Measurements from ENCODE around the gene AKIRIN1. TPM values are rescaled to one million over a fixed set of nuclear protein-coding genes. Genes with fewer than 3 reads are reported as not detected.
"Not testable (repeated sequence)": the region's sequence is repeated elsewhere in the genome, so short reads cannot be mapped to it uniquely, and the experiment has no call there.

AKIRIN1 gene
- total RNA-seq, 1 donor from 2014 or later = 26.1 TPM

- not testable (repeated sequence) for H3K9ac ChIP-seq (ENCODE audit: low read depth in 1 of 3, low read length in 3 of 3); H3K4me3 ChIP-seq (ENCODE audit: low read length in 3 of 3); H3K9me3 ChIP-seq (ENCODE audit: control insufficient read depth in 3 of 3, low read length in 3 of 3); H3K27ac ChIP-seq (ENCODE audit: low read depth, low read length); H3K36me3 ChIP-seq (ENCODE audit: control insufficient read depth in 3 of 3, insufficient read depth in 3 of 3, low read length in 3 of 3); H3K4me1 ChIP-seq (ENCODE audit: control insufficient read depth in 3 of 3, insufficient read depth in 3 of 3, low read length in 3 of 3); H3K27me3 ChIP-seq (ENCODE audit: control insufficient read depth in 3 of 3, insufficient read depth in 3 of 3, low read length in 3 of 3)
Measured at GRCh38 chr1:39014956-39015355, 23.9 kb downstream of the AKIRIN1 start.

DNA sequence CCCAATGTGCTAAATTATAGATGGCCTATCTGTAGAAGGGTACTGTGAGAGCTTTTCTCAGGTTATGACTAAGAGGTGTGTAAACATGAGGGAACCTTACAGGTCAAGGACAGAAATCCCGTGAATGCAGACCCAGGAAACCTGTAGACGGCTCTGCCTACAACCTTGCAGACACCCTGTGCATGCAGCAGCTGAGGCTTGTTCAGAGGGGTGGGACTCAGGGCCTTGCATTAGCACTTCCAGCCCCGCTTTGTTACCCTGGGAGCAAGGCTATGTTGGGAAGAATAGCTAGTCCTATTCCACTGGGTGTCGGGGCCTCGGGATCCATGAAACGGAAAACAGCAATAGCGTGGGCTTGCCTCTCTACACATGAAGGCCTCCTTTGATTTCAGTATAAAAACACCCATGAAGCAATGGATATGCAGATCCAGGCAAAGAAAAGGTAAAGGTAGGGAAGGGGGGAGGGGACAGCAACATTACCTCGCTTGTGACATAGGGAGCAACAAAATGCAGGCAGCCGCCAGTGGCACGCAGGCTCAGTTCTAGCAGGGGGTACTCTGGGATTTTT lies 25.6 kb downstream of the AKIRIN1 start:
- no peaks in the 10 kb centered on the region for H3K27me3 ChIP-seq (ENCODE audit: control insufficient read depth in 3 of 3, insufficient read depth in 3 of 3, low read length in 3 of 3)
- H3K9ac ChIP-seq (ENCODE audit: low read depth in 1 of 3, low read length in 3 of 3) = no peak overlapping the region
- no peak overlapping the region for H3K27ac ChIP-seq (ENCODE audit: low read depth, low read length)
- H3K4me1 ChIP-seq (ENCODE audit: control insufficient read depth in 3 of 3, insufficient read depth in 3 of 3, low read length in 3 of 3) = no peaks in the 10 kb centered on the region
- no peak overlapping the region for H3K4me3 ChIP-seq (ENCODE audit: low read length in 3 of 3)
- H3K36me3 ChIP-seq (ENCODE audit: control insufficient read depth in 3 of 3, insufficient read depth in 3 of 3, low read length in 3 of 3) = peaks cover 0 to 2% (median 2%) of the 10 kb centered on the region in 3 donors
- no peaks in the 10 kb centered on the region for H3K9me3 ChIP-seq (ENCODE audit: control insufficient read depth in 3 of 3, low read length in 3 of 3)

DNA sequence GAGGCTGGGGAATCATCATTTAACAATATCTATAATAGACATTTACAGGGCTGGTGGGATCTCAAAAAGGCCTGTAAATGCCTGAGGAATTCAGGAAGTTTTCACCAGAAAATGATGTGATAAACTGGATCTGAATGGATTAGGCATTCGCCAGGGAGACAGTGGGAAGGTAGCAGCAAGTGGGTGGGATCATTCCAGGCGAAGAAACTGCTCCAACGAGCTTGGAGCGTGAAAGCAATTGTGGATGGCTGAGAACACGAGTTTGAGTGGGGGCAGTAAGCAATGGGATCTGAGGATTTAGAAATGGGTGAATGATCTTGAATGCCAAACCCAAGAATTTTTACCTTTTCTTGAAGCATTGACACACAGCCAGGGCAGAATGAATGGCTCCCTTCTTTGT lies 26.2 kb downstream of the AKIRIN1 start:
- no peaks in the 10 kb centered on the region for H3K4me1 ChIP-seq (ENCODE audit: control insufficient read depth in 3 of 3, insufficient read depth in 3 of 3, low read length in 3 of 3)
- H3K27ac ChIP-seq (ENCODE audit: low read depth, low read length) = no peak overlapping the region
- H3K36me3 ChIP-seq (ENCODE audit: control insufficient read depth in 3 of 3, insufficient read depth in 3 of 3, low read length in 3 of 3) = no peaks in the 10 kb centered on the region
- no peak overlapping the region for H3K9ac ChIP-seq (ENCODE audit: low read depth in 1 of 3, low read length in 3 of 3)
- no peaks in the 10 kb centered on the region for H3K9me3 ChIP-seq (ENCODE audit: control insufficient read depth in 3 of 3, low read length in 3 of 3)
- no peak overlapping the region for H3K4me3 ChIP-seq (ENCODE audit: low read length in 3 of 3)
- H3K27me3 ChIP-seq (ENCODE audit: control insufficient read depth in 3 of 3, insufficient read depth in 3 of 3, low read length in 3 of 3) = no peaks in the 10 kb centered on the region

DNA sequence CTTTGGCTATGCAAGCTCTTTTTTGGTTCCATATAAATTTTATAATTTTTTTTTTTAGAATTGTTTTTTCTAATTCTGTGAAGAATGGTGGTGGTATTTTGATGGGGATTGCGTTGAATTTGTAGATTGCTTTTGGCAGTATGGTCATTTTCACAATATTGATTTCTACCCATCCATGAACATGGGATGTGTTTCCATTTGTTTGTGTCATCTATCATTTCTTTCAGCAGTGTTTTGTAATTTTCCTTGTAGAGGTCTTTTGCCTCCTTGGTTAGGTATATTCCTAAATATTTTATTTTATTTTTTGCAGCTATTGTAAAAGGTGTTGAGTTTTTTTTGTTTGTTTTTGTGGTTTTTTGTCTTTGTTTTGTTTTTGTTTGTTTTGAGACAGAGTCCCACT lies 29.4 kb downstream of the AKIRIN1 start:
- H3K27me3 ChIP-seq (ENCODE audit: control insufficient read depth in 3 of 3, insufficient read depth in 3 of 3, low read length in 3 of 3); H3K27ac ChIP-seq (ENCODE audit: low read depth, low read length); H3K4me3 ChIP-seq (ENCODE audit: low read length in 3 of 3); H3K9ac ChIP-seq (ENCODE audit: low read depth in 1 of 3, low read length in 3 of 3); H3K4me1 ChIP-seq (ENCODE audit: control insufficient read depth in 3 of 3, insufficient read depth in 3 of 3, low read length in 3 of 3); H3K36me3 ChIP-seq (ENCODE audit: control insufficient read depth in 3 of 3, insufficient read depth in 3 of 3, low read length in 3 of 3); H3K9me3 ChIP-seq (ENCODE audit: control insufficient read depth in 3 of 3, low read length in 3 of 3): not testable (repeated sequence)

GRCh38 chr1:39021426-39021825 lies 30.4 kb downstream of the AKIRIN1 start:
- H3K4me1 ChIP-seq (ENCODE audit: control insufficient read depth in 3 of 3, insufficient read depth in 3 of 3, low read length in 3 of 3) = peaks cover 3 to 9% (median 6%) of the 10 kb centered on the region in 3 donors
- H3K9me3 ChIP-seq (ENCODE audit: control insufficient read depth in 3 of 3, low read length in 3 of 3) = no peaks in the 10 kb centered on the region
- no peaks in the 10 kb centered on the region for H3K36me3 ChIP-seq (ENCODE audit: control insufficient read depth in 3 of 3, insufficient read depth in 3 of 3, low read length in 3 of 3)
- H3K9ac ChIP-seq (ENCODE audit: low read depth in 1 of 3, low read length in 3 of 3) = no peak overlapping the region
- no peak overlapping the region for H3K27ac ChIP-seq (ENCODE audit: low read depth, low read length)
- H3K4me3 ChIP-seq (ENCODE audit: low read length in 3 of 3) = no peak overlapping the region
- no peaks in the 10 kb centered on the region for H3K27me3 ChIP-seq (ENCODE audit: control insufficient read depth in 3 of 3, insufficient read depth in 3 of 3, low read length in 3 of 3)

DNA sequence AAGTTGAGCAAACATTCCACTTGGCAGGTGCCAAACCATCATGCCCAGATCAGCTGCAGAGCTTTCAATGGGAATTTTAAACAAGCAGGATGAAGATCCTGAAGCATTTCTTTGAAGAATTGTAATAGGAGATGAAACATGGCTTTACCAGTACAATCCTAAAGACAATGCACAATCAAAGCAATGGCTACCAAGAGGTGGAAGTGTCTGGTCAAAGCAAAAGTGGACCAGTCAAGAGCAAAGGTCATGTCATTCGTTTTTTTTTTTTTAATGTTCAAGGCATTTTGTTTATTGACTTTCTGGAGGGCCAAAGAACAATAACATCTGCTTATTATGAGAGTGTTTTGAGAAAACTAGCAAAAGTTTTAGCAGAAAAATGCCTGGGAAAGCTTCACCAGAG lies 32.1 kb downstream of the AKIRIN1 start:
- Histone ChIP-seq H3K9ac (ENCODE audit: low read depth in 1 of 3, low read length in 3 of 3) (no peak overlapping the region), H3K27me3 (ENCODE audit: control insufficient read depth in 3 of 3, insufficient read depth in 3 of 3, low read length in 3 of 3) (no peaks in the 10 kb centered on the region), H3K4me3 (ENCODE audit: low read length in 3 of 3) (no peak overlapping the region), H3K27ac (ENCODE audit: low read depth, low read length) (no peak overlapping the region), H3K36me3 (ENCODE audit: control insufficient read depth in 3 of 3, insufficient read depth in 3 of 3, low read length in 3 of 3) (no peaks in the 10 kb centered on the region), H3K9me3 (ENCODE audit: control insufficient read depth in 3 of 3, low read length in 3 of 3) (no peaks in the 10 kb centered on the region), H3K4me1 (ENCODE audit: control insufficient read depth in 3 of 3, insufficient read depth in 3 of 3, low read length in 3 of 3) (peaks cover 5 to 20% (median 12%) of the 10 kb centered on the region in 3 donors)

DNA sequence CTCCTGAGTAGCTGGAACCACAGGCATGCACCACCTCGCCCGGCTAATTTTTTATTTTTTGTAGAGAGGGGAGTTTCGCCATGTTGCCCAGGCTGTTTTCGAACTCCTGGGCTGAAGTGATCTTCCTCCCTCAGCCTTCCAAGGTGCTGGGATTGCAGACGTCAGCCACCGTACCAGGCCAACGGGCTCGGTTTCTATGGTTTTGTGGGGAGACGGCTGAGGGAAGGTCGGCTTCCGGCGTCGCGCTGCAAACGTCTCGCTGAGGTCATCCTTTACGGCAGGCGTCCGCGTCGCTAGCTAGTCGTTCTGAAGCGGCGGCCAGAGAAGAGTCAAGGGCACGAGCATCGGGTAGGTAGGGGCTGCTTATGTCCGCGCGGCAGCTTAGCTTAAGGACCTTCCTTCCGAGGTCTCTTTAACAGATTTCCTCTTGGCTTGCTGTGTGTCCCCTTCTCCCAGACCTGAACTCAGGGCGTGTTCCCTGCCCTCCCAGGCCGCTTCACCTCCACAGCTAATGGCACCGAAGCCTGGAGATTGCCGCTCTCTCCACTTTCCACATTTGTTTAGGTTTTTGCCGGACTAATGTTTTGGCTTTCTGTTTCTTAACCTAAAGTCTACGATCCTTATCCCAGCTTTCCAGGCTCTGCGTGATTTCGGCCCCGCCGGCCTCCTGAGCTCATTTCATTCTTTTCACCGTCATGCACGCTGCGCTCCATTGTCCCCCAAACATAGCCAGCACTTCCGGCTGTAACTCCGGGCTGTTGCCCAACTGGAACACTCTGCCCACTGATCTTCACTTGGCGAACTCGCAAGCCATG lies 35.2 kb downstream of the AKIRIN1 start, which contains the start of gene NDUFS5:
Gene NDUFS5, plus strand, starts transcription at position 300 of the 815 bp plus-strand sequence. CDS start 2,375 bp downstream, outside the sequence.
- Histone ChIP-seq H3K9me3 (ENCODE audit: control insufficient read depth in 3 of 3, low read length in 3 of 3) (no peaks in the 10 kb centered on the region), H3K27ac (ENCODE audit: low read depth, low read length) (peak within 1 kb of the TSS; percentile 98), H3K4me1 (ENCODE audit: control insufficient read depth in 3 of 3, insufficient read depth in 3 of 3, low read length in 3 of 3) (peaks cover 5 to 20% (median 12%) of the 10 kb centered on the region in 3 donors), H3K9ac (ENCODE audit: low read depth in 1 of 3, low read length in 3 of 3) (peak within 1 kb of the TSS; percentile 98 to 100 (median 99)), H3K4me3 (ENCODE audit: low read length in 3 of 3) (peak within 1 kb of the TSS; percentile 99 to 100 (median 100)), H3K36me3 (ENCODE audit: control insufficient read depth in 3 of 3, insufficient read depth in 3 of 3, low read length in 3 of 3) (peaks cover 14 to 17% (median 15%) of the 10 kb centered on the region in 3 donors), H3K27me3 (ENCODE audit: control insufficient read depth in 3 of 3, insufficient read depth in 3 of 3, low read length in 3 of 3) (no peaks in the 10 kb centered on the region)

DNA sequence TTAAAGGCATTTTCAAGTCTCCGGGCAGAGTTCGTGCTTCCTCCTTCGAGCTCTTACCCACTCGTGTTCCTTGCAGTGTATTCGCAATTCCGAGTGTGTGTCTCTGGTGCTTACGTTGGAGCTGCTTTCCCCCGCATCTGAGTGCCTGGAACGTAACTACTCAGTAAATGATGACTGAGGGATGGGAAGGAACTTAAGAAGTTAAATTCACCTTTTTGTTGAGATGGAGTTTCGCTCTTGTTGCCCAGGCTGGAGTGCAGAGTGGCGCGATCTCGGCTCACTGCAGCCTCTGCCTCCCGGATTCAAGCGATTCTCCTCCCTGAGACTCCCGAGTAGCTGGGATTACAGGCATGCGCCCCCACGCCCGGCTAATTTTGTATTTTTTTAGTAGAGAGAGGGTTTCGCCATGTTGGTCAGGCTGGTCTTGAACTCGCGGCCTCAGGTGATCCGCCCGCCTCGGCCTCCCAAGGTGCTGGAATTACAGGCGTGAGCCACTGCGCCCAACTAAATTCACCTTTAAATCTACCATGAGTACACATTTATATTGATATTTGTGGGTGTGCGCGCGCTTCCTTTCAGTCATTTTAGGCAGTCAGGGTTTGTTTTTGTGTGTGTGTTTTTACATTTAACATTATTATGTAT lies 35.9 kb downstream of the AKIRIN1 start:
- Histone ChIP-seq H3K27ac (ENCODE audit: low read depth, low read length) (peak overlapping the region; percentile 98), H3K27me3 (ENCODE audit: control insufficient read depth in 3 of 3, insufficient read depth in 3 of 3, low read length in 3 of 3) (no peaks in the 10 kb centered on the region), H3K4me1 (ENCODE audit: control insufficient read depth in 3 of 3, insufficient read depth in 3 of 3, low read length in 3 of 3) (peaks cover 5 to 20% (median 12%) of the 10 kb centered on the region in 3 donors), H3K9me3 (ENCODE audit: control insufficient read depth in 3 of 3, low read length in 3 of 3) (no peaks in the 10 kb centered on the region), H3K36me3 (ENCODE audit: control insufficient read depth in 3 of 3, insufficient read depth in 3 of 3, low read length in 3 of 3) (peaks cover 21 to 24% (median 21%) of the 10 kb centered on the region in 3 donors), H3K9ac (ENCODE audit: low read depth in 1 of 3, low read length in 3 of 3) (peak overlapping the region; percentile 98 to 100 (median 99)), H3K4me3 (ENCODE audit: low read length in 3 of 3) (peak overlapping the region; percentile 99 to 100 (median 100))

- H3K27ac ChIP-seq (ENCODE audit: low read depth, low read length) = no peak overlapping the region
- peaks cover 0 to 4% (median 0%) of the 10 kb centered on the region in 3 donors for H3K4me1 ChIP-seq (ENCODE audit: control insufficient read depth in 3 of 3, insufficient read depth in 3 of 3, low read length in 3 of 3)
- no peaks in the 10 kb centered on the region for H3K27me3 ChIP-seq (ENCODE audit: control insufficient read depth in 3 of 3, insufficient read depth in 3 of 3, low read length in 3 of 3)
- H3K36me3 ChIP-seq (ENCODE audit: control insufficient read depth in 3 of 3, insufficient read depth in 3 of 3, low read length in 3 of 3) = peaks cover 40 to 47% (median 41%) of the 10 kb centered on the region in 3 donors
- H3K4me3 ChIP-seq (ENCODE audit: low read length in 3 of 3) = no peak overlapping the region
- no peak overlapping the region for H3K9ac ChIP-seq (ENCODE audit: low read depth in 1 of 3, low read length in 3 of 3)
- no peaks in the 10 kb centered on the region for H3K9me3 ChIP-seq (ENCODE audit: control insufficient read depth in 3 of 3, low read length in 3 of 3)
Measured at GRCh38 chr1:39034114-39034654, 43.1 kb downstream of the AKIRIN1 start.

Measured in skeletal muscle tissue (tissue), 4 donors.